A549 (cell line): ENCODE results near the gene PAM16. TPM values are rescaled to one million over a fixed set of nuclear protein-coding genes. Genes with fewer than 3 reads are reported as not detected.

Experiments used
- ATAC-seq, 2 experiments: fragments of 200-7000 bp in 1 of 2; fragments of >200 bp in 1 of 2; cut with Nextera tagmentation in 1 of 2; cut with Tn5 transposase in 1 of 2; 3 replicates each; pipeline versions ENCODE4 v1.8.0 to v1.9.1; 2018 to 2020; ENCODE audit warnings: mild to moderate bottlenecking in 1 of 2, moderate library complexity in 1 of 2
- CTCF ChIA-PET: fragments of 300-600 bp; sonication (Branson Sonifier 250); formaldehyde crosslinking; extraction: SDS; loops from one replicate; lab custom pipeline; 2021; ENCODE audit warnings: antibody characterized with exemption, inconsistent platforms; lab: Yijun Ruan, JAX
- POLR2A ChIA-PET: fragments of 350-600 bp; formaldehyde crosslinking; extraction: SDS; loops from one replicate; lab custom pipeline; 2021; ENCODE audit warnings: antibody characterized with exemption, inconsistent platforms; lab: Yijun Ruan, JAX
- DNase-seq, 2 experiments: peaks; one replicate each; pipeline versions ENCODE4 v3.0.0 to v3.0.0-alpha.2; 2011 to 2016; ENCODE audit warnings: low read depth in 1 of 2, low spot score in 1 of 2
- FAIRE-seq: peaks from 2 replicates; lab custom pipeline; 2011; peaks lifted over from hg19 to GRCh38; lab: Jason Lieb, UNC
- H3K27ac ChIP-seq, 2 experiments: fragments of >200 bp; sonication (Bioruptor Twin); formaldehyde crosslinking; 3 replicates each; pipeline ENCODE4 v1.5.1; 2016 to 2017
- H3K4me1 ChIP-seq: fragments of >200 bp; sonication (Bioruptor Twin); formaldehyde crosslinking; 3 replicates; pipeline ENCODE4 v1.6.1; 2016
- H3K4me2 ChIP-seq: fragments of >200 bp; sonication (Bioruptor Twin); formaldehyde crosslinking; 3 replicates; pipeline ENCODE4 v1.6.1; 2016
- H3K4me3 ChIP-seq: fragments of >200 bp; sonication (Bioruptor Twin); formaldehyde crosslinking; 3 replicates; pipeline ENCODE4 v1.5.1; 2016
- H3K9me3 ChIP-seq: fragments of >200 bp; sonication (Bioruptor Twin); formaldehyde crosslinking; 3 replicates; pipeline ENCODE4 v1.6.1; 2016
- ATOH8 ChIP-seq: fragments of 250-450 bp; sonication (Bioruptor Pico); IDR thresholded peaks from 2 replicates; pipeline ENCODE4 v1.5.0; 2020; ENCODE audit warnings: low read depth, mild to moderate bottlenecking, moderate library complexity
- CHD2 ChIP-seq: fragments of 150-350 bp; IDR thresholded peaks from 2 replicates; pipeline ENCODE4 v1.6.1; 2014; ENCODE audit warnings: low read length; ENCODE audit not compliant: partially characterized antibody
- EHMT2 ChIP-seq: fragments of 200-600 bp; sonication (generic); IDR thresholded peaks from 2 replicates; pipeline ENCODE4 v1.6.1; 2016; ENCODE audit warnings: antibody characterized with exemption, low read depth, mild to moderate bottlenecking, moderate library complexity
- HES2 ChIP-seq: fragments of >200 bp; sonication (Bioruptor Twin); formaldehyde crosslinking; IDR thresholded peaks from 2 replicates; pipeline ENCODE4 v1.6.1; 2016
- HOXA7 ChIP-seq: fragments of 250-450 bp; sonication (Bioruptor Pico); IDR thresholded peaks from 2 replicates; pipeline ENCODE4 v1.5.0; 2020; ENCODE audit warnings: mild to moderate bottlenecking, moderate library complexity
- MYC ChIP-seq: IDR thresholded peaks from 2 replicates; pipeline ENCODE4 v1.6.1; 2012; ENCODE audit warnings: mild to moderate bottlenecking, inconsistent platforms, low read length, improper control_type of control experiment, borderline replicate concordance
- NR3C1 ChIP-seq: fragments of >200 bp; sonication (Bioruptor Twin); formaldehyde crosslinking; IDR thresholded peaks from 3 replicates; pipeline ENCODE4 v1.6.1; 2017
- PBX3 ChIP-seq: IDR thresholded peaks from 2 replicates; pipeline ENCODE4 v1.6.1; 2012
- POLR2AphosphoS2 ChIP-seq: conservative IDR thresholded peaks from 2 replicates; pipeline ENCODE4 v1.6.1; 2012; ENCODE audit warnings: low read length, improper control_type of control experiment, inconsistent platforms
- RCOR1 ChIP-seq: fragments of 150-350 bp; IDR thresholded peaks from 2 replicates; pipeline ENCODE4 v1.6.1; 2014; ENCODE audit warnings: antibody characterized with exemption, low read length, low read depth
- SMC3 ChIP-seq: fragments of >200 bp; sonication (Bioruptor Twin); formaldehyde crosslinking; IDR thresholded peaks from 3 replicates; pipeline ENCODE4 v1.6.1; 2018; ENCODE audit warnings: inconsistent platforms
- SREBF2 ChIP-seq: fragments of 450-650 bp; IDR thresholded peaks from 2 replicates; pipeline ENCODE4 v1.6.1; 2014; ENCODE audit warnings: mild to moderate bottlenecking, moderate library complexity
- whole genome bisulfite sequencing: methylation state at CpG from one replicate; pipeline ENCODE4 v1.1.6; 2017; ENCODE audit errors: missing lambda C conversion rate; 5-methylcytosine and 5-hydroxymethylcytosine counted together
- polyA plus RNA-seq, 4 experiments: library from polyadenylated mRNA; depleted of rRNA in 3 of 4; stranded (reverse); fragments of >200 nt; fragmentation: RNase III in 1 of 4; extraction: RNeasy Plus Mini Kit Qiagen cat#74134 plus additional on column Dnase treatment in 1 of 4; gene quantifications; 2 replicates in 3 of 4; 3 replicates in 1 of 4; pipeline ENCODE4 v1.2.3, GENCODE V29; 2011 to 2017

PAM16 gene
- polyA plus RNA-seq, 2 of the 4 experiments (the other 2 are of a cell fraction), result 55.1 to 59.1 TPM

GRCh38 chr16:4338712-4339299 lies 12.3 kb downstream of the PAM16 start:
- H3K4me1 ChIP-seq, result peaks cover 17% of the 10 kb centered on the region; the same call in 2 of the 3 replicates
- ATAC-seq (peak; percentile 15 to 28; a peak in 5 of 6 replicates), FAIRE-seq (no peak), DNase-seq (no peak)
- 96% methylated on average over 3 of the region's 10 CpGs for WGBS
- no peak overlapping the region for H3K4me3 ChIP-seq
- TF ChIP-seq PBX3 (peak; percentile 35; the same call in 1 of the 2 replicates), NR3C1 (no peak)
- CTCF ChIA-PET, result interaction anchor here (0.9 to 22.8 kb wide), 9 partner anchors 8 to 66 kb away, joined by 3 to 423 read pairs (median 10); partner anchors contain the start of genes GLIS2 and PAM16
- H3K9me3 ChIP-seq, result no peaks in the 10 kb centered on the region
- POLR2A ChIA-PET, result interaction anchor here (1.0 kb wide), 1 partner anchor 13 kb away, joined by 3 read pairs; no protein-coding TSS in a partner anchor
- H3K4me2 ChIP-seq, result no peak overlapping the region
- H3K27ac ChIP-seq, result peak overlapping the region in 1 of 2 experiments; percentile 53; a peak in 3 of 6 replicates

GRCh38 chr16:4338125-4338582 lies 13.0 kb downstream of the PAM16 start:
- POLR2A ChIA-PET, result interaction anchor here (1.0 kb wide), 1 partner anchor 14 kb away, joined by 3 read pairs; no protein-coding TSS in a partner anchor

GRCh38 chr16:4337540-4338088 lies 13.5 kb downstream of the PAM16 start:
- Histone ChIP-seq H3K9me3 (no peaks in the 10 kb centered on the region), H3K4me1 (peaks cover 17% of the 10 kb centered on the region; the same call in 2 of the 3 replicates), H3K27ac (peak overlapping the region in 1 of 2 experiments; percentile 27; a peak in 1 of 6 replicates), H3K4me2 (no peak overlapping the region), H3K4me3 (no peak overlapping the region)
- ChIA-PET CTCF (interaction anchor here (0.9 to 22.8 kb wide), 8 partner anchors 8 to 67 kb away, joined by 3 to 423 read pairs (median 34); partner anchors contain the start of genes GLIS2 and PAM16), POLR2A (interaction anchor here (0.6 kb wide), 1 partner anchor 30 kb away, joined by 3 read pairs; no protein-coding TSS in a partner anchor)
- TF ChIP-seq HES2 (no peak), ATOH8 (CRISPR knock-in tag) (no peak), POLR2AphosphoS2 (0 out of 2 replicates have a peak, but pooled peaks have one; percentile 44)
- no peak for DNase-seq
- ATAC-seq, result peak in 1 of 2 experiments; percentile 5; a peak in 2 of 6 replicates
- no peak for FAIRE-seq
- WGBS, result 75% methylated on average over 8 of the region's 12 CpGs

More at GRCh38 chr16:4338125-4338582, 13.0 kb downstream of the PAM16 start:
- Histone ChIP-seq H3K9me3 (no peaks in the 10 kb centered on the region), H3K4me1 (peaks cover 17% of the 10 kb centered on the region; the same call in 2 of the 3 replicates), H3K4me2 (no peak overlapping the region), H3K4me3 (no peak overlapping the region), H3K27ac (peak overlapping the region in 1 of 2 experiments; percentile 53; a peak in 3 of 6 replicates)
- no peak for DNase-seq
- ATAC-seq, result peak; percentile 28 to 39; a peak in 5 of 6 replicates
- 79% methylated on average over 6 of the region's 12 CpGs for WGBS
- CTCF ChIA-PET, result interaction anchor here (0.9 to 22.8 kb wide), 8 partner anchors 8 to 66 kb away, joined by 3 to 423 read pairs (median 34); partner anchors contain the start of genes GLIS2 and PAM16
- no peak for TF ChIP-seq RCOR1
- no peak for TF ChIP-seq NR3C1
- no peak for TF ChIP-seq EHMT2
- peak; percentile 6; the same call in 1 of the 3 replicates for TF ChIP-seq SMC3
- no peak for FAIRE-seq

- TF ChIP-seq MYC (no peak), HOXA7 (CRISPR knock-in tag) (no peak), CHD2 (no peak), SREBF2 (no peak)
- Histone ChIP-seq H3K9me3 (no peaks in the 10 kb centered on the region), H3K4me1 (peaks cover 17% of the 10 kb centered on the region; the same call in 2 of the 3 replicates), H3K4me3 (no peak overlapping the region), H3K4me2 (no peak overlapping the region), H3K27ac (no peak overlapping the region)
- POLR2A ChIA-PET, result interaction anchor here (0.6 to 2.0 kb wide), 2 partner anchors 9 to 29 kb away, joined by 3 to 4 read pairs; no protein-coding TSS in a partner anchor
- DNase-seq (no peak), ATAC-seq (peak in 1 of 2 experiments; percentile 3; a peak in 3 of 6 replicates), FAIRE-seq (no peak)
- CTCF ChIA-PET, result interaction anchor here (2.7 to 22.8 kb wide), 7 partner anchors 7 to 75 kb away, joined by 7 to 423 read pairs (median 59); partner anchors contain the start of genes GLIS2 and PAM16
- WGBS, result 93% methylated on average over 23 of the region's 41 CpGs
Observed at GRCh38 chr16:4336701-4337539, 14.2 kb downstream of the PAM16 start.
